Cardiac muscle cell (in vitro differentiated cells and primary cell): ENCODE results near the gene FAM78A. TPM values are rescaled to one million over a fixed set of nuclear protein-coding genes. Genes with fewer than 3 reads are reported as not detected.

Source experiments
- DNase-seq, 2 donors: peaks; one replicate each; pipeline versions ENCODE4 v3.0.0 to v3.0.0-alpha.2; 2010 to 2017; ENCODE audit warnings: low read depth in 1 of 2, low spot score in 1 of 2
- H3K27ac ChIP-seq: fragments of 200-600 bp; sonication (generic); 2 replicates; pipeline ENCODE4 v1.5.1; 2016
- H3K27me3 ChIP-seq: fragments of 200-600 bp; sonication (generic); 2 replicates; pipeline ENCODE4 v1.6.0; 2016; ENCODE audit warnings: control low read depth
- H3K36me3 ChIP-seq: fragments of 200-600 bp; sonication (generic); 2 replicates; pipeline ENCODE4 v1.5.1; 2016; ENCODE audit warnings: control low read depth
- H3K4me1 ChIP-seq: fragments of 200-600 bp; sonication (generic); 2 replicates; pipeline ENCODE4 v1.8.1; 2017; ENCODE audit warnings: low read depth, mild to moderate bottlenecking, mixed run types
- H3K4me3 ChIP-seq: fragments of 200-600 bp; sonication (generic); 2 replicates; pipeline ENCODE4 v1.5.1; 2016; ENCODE audit warnings: mild to moderate bottlenecking
- H3K9me3 ChIP-seq: fragments of 200-600 bp; sonication (generic); 2 replicates; pipeline ENCODE4 v1.5.1; 2017; ENCODE audit warnings: low read depth, mild to moderate bottlenecking, control low read depth
- CTCF ChIP-seq: IDR thresholded peaks from 2 replicates; pipeline ENCODE4 v1.5.1; 2012; ENCODE audit warnings: low read depth, mild to moderate bottlenecking, low read length
- polyA plus RNA-seq: library from polyadenylated mRNA; unstranded; fragments of >200 nt; fragmentation: Nextera tagmentation; extraction: Ambion mirVana; gene quantifications from 2 replicates; pipeline ENCODE4 v1.2.1, GENCODE V29; 2016
- total RNA-seq: library from RNA; depleted of rRNA; stranded (reverse); fragments of >200 nt; gene quantifications from 2 replicates; pipeline ENCODE4 v1.2.3, GENCODE V29; 2016

Gene FAM78A
- total and polyA plus RNA-seq, 2 experiments from 2014 or later: 21.5 to 42.6 TPM

- DNase-seq: no peak
- Histone ChIP-seq H3K9me3 (no peaks in the 10 kb centered on the region), H3K27me3 (no peaks in the 10 kb centered on the region), H3K4me1 (peaks cover 40% of the 10 kb centered on the region), H3K36me3 (no peaks in the 10 kb centered on the region), H3K4me3 (no peak overlapping the region), H3K27ac (peak overlapping the region; percentile 96)
- TF ChIP-seq CTCF: no peak
Observed at GRCh38 chr9:131296460-131296859, 20.1 kb upstream of the FAM78A start.

- DNase-seq: no peak
- H3K27ac ChIP-seq: no peak overlapping the region
- no peak for TF ChIP-seq CTCF
- H3K4me3 ChIP-seq: no peak overlapping the region
- H3K27me3 ChIP-seq: no peaks in the 10 kb centered on the region
- no peaks in the 10 kb centered on the region for H3K9me3 ChIP-seq
- peaks cover 44% of the 10 kb centered on the region for H3K4me1 ChIP-seq
- H3K36me3 ChIP-seq: no peaks in the 10 kb centered on the region
Observed at GRCh38 chr9:131292937-131293336, 16.6 kb upstream of the FAM78A start.

GRCh38 chr9:131291795-131292315 lies 15.5 kb upstream of the FAM78A start:
- no peak for TF ChIP-seq CTCF
- Histone ChIP-seq H3K27ac (no peak overlapping the region), H3K4me3 (no peak overlapping the region), H3K27me3 (no peaks in the 10 kb centered on the region), H3K36me3 (no peaks in the 10 kb centered on the region), H3K4me1 (peaks cover 42% of the 10 kb centered on the region), H3K9me3 (no peaks in the 10 kb centered on the region)
- DNase-seq: no peak

- no peaks in the 10 kb centered on the region for H3K9me3 ChIP-seq
- no peaks in the 10 kb centered on the region for H3K36me3 ChIP-seq
- DNase-seq: no peak
- peaks cover 33% of the 10 kb centered on the region for H3K4me1 ChIP-seq
- H3K27me3 ChIP-seq: no peaks in the 10 kb centered on the region
- H3K27ac ChIP-seq: peak overlapping the region; percentile 77
- no peak overlapping the region for H3K4me3 ChIP-seq
- TF ChIP-seq CTCF: no peak
Observed at GRCh38 chr9:131290767-131291370, 14.6 kb upstream of the FAM78A start.

- H3K4me3 ChIP-seq: peak overlapping the region; percentile 8
- H3K27ac ChIP-seq: peak overlapping the region; percentile 77
- H3K27me3 ChIP-seq: no peaks in the 10 kb centered on the region
- no peaks in the 10 kb centered on the region for H3K9me3 ChIP-seq
- DNase-seq: no peak
- TF ChIP-seq CTCF: no peak
- no peaks in the 10 kb centered on the region for H3K36me3 ChIP-seq
- peaks cover 33% of the 10 kb centered on the region for H3K4me1 ChIP-seq
Observed at GRCh38 chr9:131290036-131290766, 13.9 kb upstream of the FAM78A start.
